ENCODE data around the gene POP5. TPM values are rescaled to one million over a fixed set of nuclear protein-coding genes. Genes with fewer than 3 reads are reported as not detected.

The POP5 gene
- total and polyA plus RNA-seq, 2 experiments from 2014 or later: 52.4 to 140 TPM

GRCh38 chr12:120563495-120563894 is 17.7 kb downstream of the POP5 start:
- Histone ChIP-seq H3K79me2 (replicated peaks; ENCODE audit: insufficient read depth) (no peaks in the 10 kb centered on the region; the same call in 1 of the 2 replicates), H3K4me2 (no peak overlapping the region), H3K27me3 (ENCODE audit: insufficient read depth) (no peaks in the 10 kb centered on the region), H2AFZ (no peak overlapping the region), H3K36me3 (ENCODE audit: insufficient read depth) (peaks cover 54% of the 10 kb centered on the region), H3K9me2 (ENCODE audit: insufficient read depth) (no peaks in the 10 kb centered on the region), H3F3A (replicated peaks; ENCODE audit: low read depth) (no peaks in the 10 kb centered on the region), H4K20me1 (replicated peaks; ENCODE audit: insufficient read depth) (peaks cover 42% of the 10 kb centered on the region), H3K27ac (ENCODE audit: low read depth) (no peak overlapping the region), H3K4me1 (ENCODE audit: insufficient read depth) (no peaks in the 10 kb centered on the region), H3K4me3 (no peak overlapping the region)
- ATAC-seq: no peak
- TF ChIP-seq, protein P1, sequence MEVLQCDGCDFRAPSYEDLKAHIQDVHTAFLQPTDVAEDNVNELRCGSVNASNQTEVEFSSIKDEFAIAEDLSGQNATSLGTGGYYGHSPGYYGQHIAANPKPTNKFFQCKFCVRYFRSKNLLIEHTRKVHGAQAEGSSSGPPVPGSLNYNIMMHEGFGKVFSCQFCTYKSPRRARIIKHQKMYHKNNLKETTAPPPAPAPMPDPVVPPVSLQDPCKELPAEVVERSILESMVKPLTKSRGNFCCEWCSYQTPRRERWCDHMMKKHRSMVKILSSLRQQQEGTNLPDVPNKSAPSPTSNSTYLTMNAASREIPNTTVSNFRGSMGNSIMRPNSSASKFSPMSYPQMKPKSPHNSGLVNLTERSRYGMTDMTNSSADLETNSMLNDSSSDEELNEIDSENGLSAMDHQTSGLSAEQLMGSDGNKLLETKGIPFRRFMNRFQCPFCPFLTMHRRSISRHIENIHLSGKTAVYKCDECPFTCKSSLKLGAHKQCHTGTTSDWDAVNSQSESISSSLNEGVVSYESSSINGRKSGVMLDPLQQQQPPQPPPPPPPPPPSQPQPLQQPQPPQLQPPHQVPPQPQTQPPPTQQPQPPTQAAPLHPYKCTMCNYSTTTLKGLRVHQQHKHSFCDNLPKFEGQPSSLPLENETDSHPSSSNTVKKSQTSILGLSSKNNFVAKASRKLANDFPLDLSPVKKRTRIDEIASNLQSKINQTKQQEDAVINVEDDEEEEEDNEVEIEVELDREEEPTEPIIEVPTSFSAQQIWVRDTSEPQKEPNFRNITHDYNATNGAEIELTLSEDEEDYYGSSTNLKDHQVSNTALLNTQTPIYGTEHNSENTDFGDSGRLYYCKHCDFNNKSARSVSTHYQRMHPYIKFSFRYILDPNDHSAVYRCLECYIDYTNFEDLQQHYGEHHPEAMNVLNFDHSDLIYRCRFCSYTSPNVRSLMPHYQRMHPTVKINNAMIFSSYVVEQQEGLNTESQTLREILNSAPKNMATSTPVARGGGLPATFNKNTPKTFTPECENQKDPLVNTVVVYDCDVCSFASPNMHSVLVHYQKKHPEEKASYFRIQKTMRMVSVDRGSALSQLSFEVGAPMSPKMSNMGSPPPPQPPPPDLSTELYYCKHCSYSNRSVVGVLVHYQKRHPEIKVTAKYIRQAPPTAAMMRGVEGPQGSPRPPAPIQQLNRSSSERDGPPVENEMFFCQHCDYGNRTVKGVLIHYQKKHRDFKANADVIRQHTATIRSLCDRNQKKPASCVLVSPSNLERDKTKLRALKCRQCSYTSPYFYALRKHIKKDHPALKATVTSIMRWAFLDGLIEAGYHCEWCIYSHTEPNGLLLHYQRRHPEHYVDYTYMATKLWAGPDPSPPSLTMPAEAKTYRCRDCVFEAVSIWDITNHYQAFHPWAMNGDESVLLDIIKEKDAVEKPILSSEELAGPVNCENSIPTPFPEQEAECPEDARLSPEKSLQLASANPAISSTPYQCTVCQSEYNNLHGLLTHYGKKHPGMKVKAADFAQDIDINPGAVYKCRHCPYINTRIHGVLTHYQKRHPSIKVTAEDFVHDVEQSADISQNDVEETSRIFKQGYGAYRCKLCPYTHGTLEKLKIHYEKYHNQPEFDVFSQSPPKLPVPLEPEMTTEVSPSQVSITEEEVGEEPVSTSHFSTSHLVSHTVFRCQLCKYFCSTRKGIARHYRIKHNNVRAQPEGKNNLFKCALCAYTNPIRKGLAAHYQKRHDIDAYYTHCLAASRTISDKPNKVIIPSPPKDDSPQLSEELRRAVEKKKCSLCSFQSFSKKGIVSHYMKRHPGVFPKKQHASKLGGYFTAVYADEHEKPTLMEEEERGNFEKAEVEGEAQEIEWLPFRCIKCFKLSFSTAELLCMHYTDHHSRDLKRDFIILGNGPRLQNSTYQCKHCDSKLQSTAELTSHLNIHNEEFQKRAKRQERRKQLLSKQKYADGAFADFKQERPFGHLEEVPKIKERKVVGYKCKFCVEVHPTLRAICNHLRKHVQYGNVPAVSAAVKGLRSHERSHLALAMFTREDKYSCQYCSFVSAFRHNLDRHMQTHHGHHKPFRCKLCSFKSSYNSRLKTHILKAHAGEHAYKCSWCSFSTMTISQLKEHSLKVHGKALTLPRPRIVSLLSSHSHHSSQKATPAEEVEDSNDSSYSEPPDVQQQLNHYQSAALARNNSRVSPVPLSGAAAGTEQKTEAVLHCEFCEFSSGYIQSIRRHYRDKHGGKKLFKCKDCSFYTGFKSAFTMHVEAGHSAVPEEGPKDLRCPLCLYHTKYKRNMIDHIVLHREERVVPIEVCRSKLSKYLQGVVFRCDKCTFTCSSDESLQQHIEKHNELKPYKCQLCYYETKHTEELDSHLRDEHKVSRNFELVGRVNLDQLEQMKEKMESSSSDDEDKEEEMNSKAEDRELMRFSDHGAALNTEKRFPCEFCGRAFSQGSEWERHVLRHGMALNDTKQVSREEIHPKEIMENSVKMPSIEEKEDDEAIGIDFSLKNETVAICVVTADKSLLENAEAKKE (CRISPR knock-in tag; IDR thresholded peaks at IDR 0.05): no peak
- no peak for TF ChIP-seq ETS1 (IDR thresholded peaks at IDR 0.05)
- no peak for TF ChIP-seq EZH2 (IDR thresholded peaks at IDR 0.05; ENCODE audit: low read depth, unreplicated experiment)
- no peak for TF ChIP-seq STAT1 (IDR thresholded peaks at IDR 0.05; ENCODE audit: unreplicated experiment)
- TF ChIP-seq REST (IDR thresholded peaks at IDR 0.05; ENCODE audit: unreplicated experiment): no peak
- TF ChIP-seq CREB1 (CRISPR knock-in tag; IDR thresholded peaks at IDR 0.05; ENCODE audit: low read depth): no peak
- no peak for TF ChIP-seq POLR2AphosphoS5 (IDR thresholded peaks at IDR 0.05; ENCODE audit: low read depth)
- TF ChIP-seq NANOG (IDR thresholded peaks at IDR 0.05; ENCODE audit: borderline replicate concordance): no peak
- TF ChIP-seq ZNF331 (CRISPR knock-in tag; IDR thresholded peaks at IDR 0.05; ENCODE audit: low read depth): no peak
- no peak for TF ChIP-seq JUNB (IDR thresholded peaks at IDR 0.05; ENCODE audit: unreplicated experiment)
- TF ChIP-seq, protein P2, sequence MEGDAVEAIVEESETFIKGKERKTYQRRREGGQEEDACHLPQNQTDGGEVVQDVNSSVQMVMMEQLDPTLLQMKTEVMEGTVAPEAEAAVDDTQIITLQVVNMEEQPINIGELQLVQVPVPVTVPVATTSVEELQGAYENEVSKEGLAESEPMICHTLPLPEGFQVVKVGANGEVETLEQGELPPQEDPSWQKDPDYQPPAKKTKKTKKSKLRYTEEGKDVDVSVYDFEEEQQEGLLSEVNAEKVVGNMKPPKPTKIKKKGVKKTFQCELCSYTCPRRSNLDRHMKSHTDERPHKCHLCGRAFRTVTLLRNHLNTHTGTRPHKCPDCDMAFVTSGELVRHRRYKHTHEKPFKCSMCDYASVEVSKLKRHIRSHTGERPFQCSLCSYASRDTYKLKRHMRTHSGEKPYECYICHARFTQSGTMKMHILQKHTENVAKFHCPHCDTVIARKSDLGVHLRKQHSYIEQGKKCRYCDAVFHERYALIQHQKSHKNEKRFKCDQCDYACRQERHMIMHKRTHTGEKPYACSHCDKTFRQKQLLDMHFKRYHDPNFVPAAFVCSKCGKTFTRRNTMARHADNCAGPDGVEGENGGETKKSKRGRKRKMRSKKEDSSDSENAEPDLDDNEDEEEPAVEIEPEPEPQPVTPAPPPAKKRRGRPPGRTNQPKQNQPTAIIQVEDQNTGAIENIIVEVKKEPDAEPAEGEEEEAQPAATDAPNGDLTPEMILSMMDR (conservative IDR thresholded peaks at IDR 0.05; ENCODE audit: low read depth in 2 of 2): no peak
- Mint-ChIP-seq H3K4me3 (no peak overlapping the region), H3K4me1 (no peaks in the 10 kb centered on the region), H3K27me3 (ENCODE audit: insufficient read depth, low read depth, poor library complexity) (peaks cover 10% of the 10 kb centered on the region), H3K36me3 (ENCODE audit: low read depth) (peaks cover 83% of the 10 kb centered on the region), H3K9me3 (no peaks in the 10 kb centered on the region), H3K27ac (no peak overlapping the region)
- DNase-seq (ENCODE audit: low spot score): no peak
